HFF-Myc (cell line): ENCODE data around the gene KRT222.

Source experiments
- DNase-seq: peaks from one replicate; pipeline ENCODE4 v3.0.0-alpha.2; 2011; ENCODE audit warnings: low read depth; ENCODE audit errors: extremely low read depth
- H3K4me3 ChIP-seq: replicated peaks from 2 replicates; pipeline ENCODE4 v1.5.1; 2011; ENCODE audit warnings: low read depth, mild to moderate bottlenecking, control low read depth, low read length
- TF ChIP-seq, protein P1 (sequence below): IDR thresholded peaks from 2 replicates; pipeline ENCODE4 v1.5.1; 2012; ENCODE audit warnings: mild to moderate bottlenecking, low read depth, low read length, control low read depth; ENCODE audit errors: missing control alignments

The KRT222 gene

DNA sequence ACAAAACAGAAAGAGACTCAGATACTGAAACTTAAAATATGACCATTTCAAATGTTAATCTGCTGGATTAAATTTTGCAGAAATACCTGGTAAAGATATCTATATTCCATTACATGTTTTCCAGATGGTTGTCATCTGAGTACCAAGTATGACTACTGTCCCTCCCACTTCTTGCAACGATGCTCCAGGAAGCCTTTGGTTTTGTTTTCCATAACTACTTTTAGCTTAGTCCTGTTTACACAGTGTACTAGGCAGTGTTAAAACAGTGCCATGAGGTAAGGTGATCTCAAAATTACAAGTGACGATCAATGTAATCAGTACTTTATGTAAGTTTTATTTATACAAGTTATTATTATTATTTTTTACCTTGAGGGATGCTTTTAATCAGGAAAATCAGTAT is 35.1 kb downstream of the KRT222 start:
- no peak overlapping the region for H3K4me3 ChIP-seq
- TF ChIP-seq, protein P1, sequence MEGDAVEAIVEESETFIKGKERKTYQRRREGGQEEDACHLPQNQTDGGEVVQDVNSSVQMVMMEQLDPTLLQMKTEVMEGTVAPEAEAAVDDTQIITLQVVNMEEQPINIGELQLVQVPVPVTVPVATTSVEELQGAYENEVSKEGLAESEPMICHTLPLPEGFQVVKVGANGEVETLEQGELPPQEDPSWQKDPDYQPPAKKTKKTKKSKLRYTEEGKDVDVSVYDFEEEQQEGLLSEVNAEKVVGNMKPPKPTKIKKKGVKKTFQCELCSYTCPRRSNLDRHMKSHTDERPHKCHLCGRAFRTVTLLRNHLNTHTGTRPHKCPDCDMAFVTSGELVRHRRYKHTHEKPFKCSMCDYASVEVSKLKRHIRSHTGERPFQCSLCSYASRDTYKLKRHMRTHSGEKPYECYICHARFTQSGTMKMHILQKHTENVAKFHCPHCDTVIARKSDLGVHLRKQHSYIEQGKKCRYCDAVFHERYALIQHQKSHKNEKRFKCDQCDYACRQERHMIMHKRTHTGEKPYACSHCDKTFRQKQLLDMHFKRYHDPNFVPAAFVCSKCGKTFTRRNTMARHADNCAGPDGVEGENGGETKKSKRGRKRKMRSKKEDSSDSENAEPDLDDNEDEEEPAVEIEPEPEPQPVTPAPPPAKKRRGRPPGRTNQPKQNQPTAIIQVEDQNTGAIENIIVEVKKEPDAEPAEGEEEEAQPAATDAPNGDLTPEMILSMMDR, result no peak
- no peak for DNase-seq

DNA sequence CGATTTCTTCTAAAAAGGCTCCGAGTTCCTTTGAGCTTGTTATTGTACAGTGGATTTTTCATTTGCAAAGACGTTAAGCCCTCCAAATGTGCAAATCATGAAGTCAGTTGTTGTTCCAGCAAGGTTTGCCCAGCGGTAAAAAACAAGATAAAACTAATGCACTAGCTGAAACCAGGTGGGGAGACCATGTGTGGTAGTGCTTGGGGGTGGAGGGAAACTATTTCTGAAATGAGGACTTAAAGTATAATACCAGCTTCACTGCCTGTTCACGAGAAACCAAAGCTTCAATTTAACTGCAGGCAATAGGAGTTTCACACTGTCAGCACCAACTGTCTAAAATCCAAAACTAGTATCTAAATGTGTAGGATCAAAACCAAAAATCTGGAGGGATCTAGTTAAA is 39.7 kb downstream of the KRT222 start:
- no peak for DNase-seq
- TF ChIP-seq, protein P1, result no peak
- no peak overlapping the region for H3K4me3 ChIP-seq

DNA sequence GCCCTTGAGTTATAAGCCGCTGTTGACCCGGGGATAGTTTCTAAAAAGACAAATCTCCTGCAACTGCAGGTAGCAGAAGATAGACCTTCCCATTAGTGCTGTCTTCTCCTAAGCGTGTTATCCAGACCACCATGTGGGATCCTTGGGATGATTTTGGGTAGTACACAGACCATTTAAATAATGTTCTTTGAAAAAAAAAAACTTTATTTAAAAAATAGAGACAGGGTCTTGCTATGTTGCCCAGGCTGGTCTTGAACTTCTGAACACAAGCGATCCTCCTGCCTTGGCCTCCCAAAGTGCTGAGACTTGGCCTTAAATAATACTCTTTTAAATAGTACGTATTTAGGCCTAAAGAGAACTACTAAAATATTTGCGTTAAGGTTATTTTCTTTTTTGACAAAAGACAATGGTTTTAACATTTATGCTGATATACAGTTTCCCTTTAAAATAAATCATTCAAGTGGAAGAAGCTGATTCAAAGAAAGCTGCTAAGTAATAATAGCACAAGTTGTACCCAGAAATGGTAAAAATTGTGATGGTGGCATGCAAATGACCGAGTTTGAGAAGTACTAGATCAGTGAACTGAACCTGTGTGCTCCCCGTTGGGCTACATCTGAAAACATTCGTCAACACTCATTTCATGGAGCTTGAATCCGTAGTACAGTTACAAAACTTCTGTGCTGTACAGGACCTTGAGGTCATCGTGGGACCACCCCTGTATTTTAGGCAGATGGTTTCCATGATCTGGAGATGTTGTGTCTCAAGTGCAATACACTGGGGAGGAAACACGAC is 41.4 kb downstream of the KRT222 start:
- no peak overlapping the region for H3K4me3 ChIP-seq
- TF ChIP-seq, protein P1, result no peak
- DNase-seq, result no peak

DNA sequence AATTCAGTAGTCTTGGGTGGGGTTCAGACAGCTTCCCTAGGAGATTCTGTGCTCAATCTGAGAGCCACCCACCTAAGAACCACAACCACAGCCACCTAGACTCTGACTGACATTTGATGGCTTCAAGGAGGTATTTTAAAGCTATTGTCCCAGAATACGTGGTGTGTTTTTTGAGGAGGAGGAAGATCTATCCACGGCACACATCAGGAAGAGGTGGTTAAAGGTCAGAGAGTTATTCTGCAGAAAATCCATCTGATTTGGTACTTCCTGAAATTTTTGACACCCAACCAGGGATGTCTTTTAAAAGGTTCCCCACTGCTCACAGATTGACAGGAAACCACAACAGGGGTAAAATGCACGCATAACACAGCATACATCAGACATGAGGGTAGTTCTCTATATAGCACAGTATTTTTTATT is 42.5 kb downstream of the KRT222 start:
- no peak for DNase-seq
- no peak overlapping the region for H3K4me3 ChIP-seq
- TF ChIP-seq, protein P1, result no peak

DNA sequence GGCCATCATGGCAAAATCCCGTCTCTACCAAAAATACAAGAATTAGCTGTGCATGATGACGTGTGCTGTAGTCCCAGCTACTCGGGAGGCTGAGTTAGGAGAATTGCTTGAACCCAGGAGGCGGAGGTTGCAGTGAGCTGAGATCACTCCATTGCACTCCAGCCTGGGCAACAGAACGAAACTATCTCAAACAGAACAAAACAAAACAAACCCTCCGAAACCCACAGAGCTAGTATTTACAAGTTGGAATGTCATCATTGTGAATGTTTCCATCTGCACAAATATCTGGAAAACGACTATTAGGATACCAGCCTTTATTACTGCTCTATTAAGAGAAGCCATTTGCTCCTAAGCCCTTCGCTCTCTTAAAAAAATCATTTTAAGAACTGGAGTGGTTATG is 43.4 kb downstream of the KRT222 start:
- TF ChIP-seq, protein P1, result no peak
- H3K4me3 ChIP-seq, result no peak overlapping the region
- DNase-seq, result no peak

DNA sequence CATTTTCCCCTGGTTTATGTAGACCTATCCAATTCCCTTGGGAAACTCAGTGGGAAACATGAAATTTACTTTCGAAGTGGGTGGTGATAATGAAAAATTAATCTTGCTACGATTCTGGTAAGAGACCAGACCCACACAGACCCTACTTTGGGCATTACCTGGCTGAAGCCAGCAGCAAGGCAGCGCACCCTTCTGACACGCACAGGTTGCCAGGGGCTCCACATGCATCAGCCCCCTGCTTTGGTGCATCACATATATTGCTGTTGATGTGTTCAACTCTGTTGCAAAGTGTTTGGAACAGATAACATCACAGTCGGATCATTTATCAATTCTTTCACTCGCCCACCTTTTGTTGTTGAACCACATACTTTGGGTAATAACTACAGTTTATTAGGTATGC is 44.0 kb downstream of the KRT222 start:
- no peak overlapping the region for H3K4me3 ChIP-seq
- TF ChIP-seq, protein P1, result no peak
- DNase-seq, result no peak
